ENCODE results near the gene NCMAP.

DNA sequence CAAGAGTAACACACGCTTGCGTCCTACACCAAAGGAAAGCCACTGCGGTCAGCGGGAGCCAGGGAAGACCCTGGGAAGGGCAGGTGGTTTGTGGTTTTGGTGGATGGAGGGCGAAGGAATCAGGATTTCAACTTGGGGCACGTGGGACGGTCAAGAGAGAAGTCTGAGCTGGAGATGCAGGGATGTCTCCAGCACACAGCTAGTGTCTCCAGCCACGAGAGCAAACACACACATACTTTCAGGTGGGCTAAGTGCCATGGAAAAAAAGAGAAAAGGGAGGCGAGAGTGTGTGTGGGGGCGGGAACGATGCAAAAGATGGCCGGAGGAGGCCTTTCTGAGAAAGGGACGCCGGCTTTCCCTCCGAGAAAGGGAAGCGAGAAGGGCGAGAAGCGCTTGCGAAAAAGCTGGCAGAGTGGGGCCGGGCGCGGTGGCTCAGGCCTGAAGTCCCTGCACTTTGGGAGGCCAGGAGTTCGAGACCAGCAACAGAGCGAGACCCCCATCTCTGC lies 85.8 kb downstream of the NCMAP start:
- TF ChIP-seq, protein P1, sequence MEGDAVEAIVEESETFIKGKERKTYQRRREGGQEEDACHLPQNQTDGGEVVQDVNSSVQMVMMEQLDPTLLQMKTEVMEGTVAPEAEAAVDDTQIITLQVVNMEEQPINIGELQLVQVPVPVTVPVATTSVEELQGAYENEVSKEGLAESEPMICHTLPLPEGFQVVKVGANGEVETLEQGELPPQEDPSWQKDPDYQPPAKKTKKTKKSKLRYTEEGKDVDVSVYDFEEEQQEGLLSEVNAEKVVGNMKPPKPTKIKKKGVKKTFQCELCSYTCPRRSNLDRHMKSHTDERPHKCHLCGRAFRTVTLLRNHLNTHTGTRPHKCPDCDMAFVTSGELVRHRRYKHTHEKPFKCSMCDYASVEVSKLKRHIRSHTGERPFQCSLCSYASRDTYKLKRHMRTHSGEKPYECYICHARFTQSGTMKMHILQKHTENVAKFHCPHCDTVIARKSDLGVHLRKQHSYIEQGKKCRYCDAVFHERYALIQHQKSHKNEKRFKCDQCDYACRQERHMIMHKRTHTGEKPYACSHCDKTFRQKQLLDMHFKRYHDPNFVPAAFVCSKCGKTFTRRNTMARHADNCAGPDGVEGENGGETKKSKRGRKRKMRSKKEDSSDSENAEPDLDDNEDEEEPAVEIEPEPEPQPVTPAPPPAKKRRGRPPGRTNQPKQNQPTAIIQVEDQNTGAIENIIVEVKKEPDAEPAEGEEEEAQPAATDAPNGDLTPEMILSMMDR (IDR thresholded peaks at IDR 0.05), result peak in 2 of 4 experiments; percentile 23 to 29
- no peak for TF ChIP-seq EP300 (IDR thresholded peaks at IDR 0.05)
- TF ChIP-seq POLR2A (IDR thresholded peaks at IDR 0.05), result no peak
- peak in 1 of 4 donors; percentile 4 for TF ChIP-seq POLR2AphosphoS5 (IDR thresholded peaks at IDR 0.05)

All from sigmoid colon (tissue), 4 donors.